H9 (cell line): ENCODE results near the gene MT1A. TPM values are rescaled to one million over a fixed set of nuclear protein-coding genes. Genes with fewer than 3 reads are reported as not detected.

ENCODE experiments used
- DNase-seq: peaks from one replicate; pipeline ENCODE4 v3.0.0-alpha.2; 2017
- H2AFZ ChIP-seq: one replicate; pipeline ENCODE4 v1.6.1; 2013; ENCODE audit warnings: mild to moderate bottlenecking, low read length, control low read depth, moderate library complexity
- H2AK5ac ChIP-seq: 2 replicates; pipeline ENCODE4 v1.6.1; 2013; ENCODE audit warnings: low read length, control low read depth, mixed read lengths; ENCODE audit not compliant: insufficient read length
- H2BK120ac ChIP-seq: one replicate; pipeline ENCODE4 v1.6.1; 2013; ENCODE audit warnings: low read depth, mild to moderate bottlenecking, low read length, control low read depth, inconsistent platforms; ENCODE audit not compliant: poor library complexity, severe bottlenecking
- H2BK12ac ChIP-seq: 2 replicates; pipeline ENCODE4 v1.6.1; 2013; ENCODE audit warnings: low read length, control low read depth, mixed read lengths, low read depth; ENCODE audit not compliant: insufficient read length
- H2BK15ac ChIP-seq: 2 replicates; pipeline ENCODE4 v1.6.1; 2013; ENCODE audit warnings: low read depth, low read length, control low read depth
- H2BK20ac ChIP-seq: one replicate; pipeline ENCODE4 v1.6.1; 2013; ENCODE audit warnings: low read depth, mild to moderate bottlenecking, low read length, control low read depth, inconsistent platforms; ENCODE audit not compliant: poor library complexity, severe bottlenecking
- H2BK5ac ChIP-seq: 2 replicates; pipeline ENCODE4 v1.6.1; 2013; ENCODE audit warnings: low read length, control low read depth, mixed read lengths; ENCODE audit not compliant: insufficient read length
- H3K14ac ChIP-seq: 2 replicates; pipeline ENCODE4 v1.6.1; 2013; ENCODE audit warnings: low read length, control low read depth; ENCODE audit not compliant: insufficient read depth
- H3K18ac ChIP-seq: 2 replicates; pipeline ENCODE4 v1.6.1; 2013; ENCODE audit warnings: low read depth, mild to moderate bottlenecking, mixed read lengths, low read length, control low read depth; ENCODE audit not compliant: insufficient read length
- H3K23ac ChIP-seq: 2 replicates; pipeline ENCODE4 v1.6.1; 2013; ENCODE audit warnings: low read length, control low read depth, mixed read lengths, low read depth; ENCODE audit not compliant: insufficient read length
- H3K23me2 ChIP-seq: 2 replicates; pipeline ENCODE4 v1.6.1; 2013; ENCODE audit warnings: low read depth, mild to moderate bottlenecking, mixed read lengths, low read length, control low read depth; ENCODE audit not compliant: insufficient read length, poor library complexity, severe bottlenecking
- H3K27ac ChIP-seq: 2 replicates; pipeline ENCODE4 v1.5.1; 2013; ENCODE audit warnings: low read length, control low read depth, mixed read lengths, low read depth; ENCODE audit not compliant: insufficient read length
- H3K27me3 ChIP-seq: 2 replicates; pipeline ENCODE4 v1.6.1; 2013; ENCODE audit warnings: low read length, control low read depth, inconsistent platforms; ENCODE audit not compliant: insufficient read depth
- H3K4ac ChIP-seq: 2 replicates; pipeline ENCODE4 v1.6.1; 2013; ENCODE audit warnings: low read depth, mild to moderate bottlenecking, control low read depth, inconsistent platforms, low read length, moderate library complexity
- H3K4me1 ChIP-seq: 2 replicates; pipeline ENCODE4 v1.6.1; 2013; ENCODE audit warnings: low read length, control low read depth, inconsistent platforms; ENCODE audit not compliant: insufficient read depth
- H3K4me2 ChIP-seq: 2 replicates; pipeline ENCODE4 v1.6.1; 2013; ENCODE audit warnings: low read length, control low read depth, mixed read lengths; ENCODE audit not compliant: insufficient read length, insufficient read depth
- H3K56ac ChIP-seq: 2 replicates; pipeline ENCODE4 v1.6.1; 2013; ENCODE audit warnings: low read depth, mild to moderate bottlenecking, mixed read lengths, low read length, control low read depth; ENCODE audit not compliant: insufficient read length
- H3K79me1 ChIP-seq: 2 replicates; pipeline ENCODE4 v1.6.1; 2013; ENCODE audit warnings: low read depth, mild to moderate bottlenecking, moderate library complexity, low read length, control low read depth, inconsistent platforms; ENCODE audit not compliant: insufficient read depth, poor library complexity, severe bottlenecking
- H3K79me2 ChIP-seq: 2 replicates; pipeline ENCODE4 v1.6.1; 2013; ENCODE audit warnings: low read length, control low read depth, inconsistent platforms; ENCODE audit not compliant: insufficient read depth
- H3K9ac ChIP-seq: 2 replicates; pipeline ENCODE4 v1.6.1; 2013; ENCODE audit warnings: low read length, control low read depth, mixed read lengths; ENCODE audit not compliant: insufficient read length; ENCODE audit errors: extremely low read depth
- H3K9me3 ChIP-seq: one replicate; pipeline ENCODE4 v1.6.1; 2013; ENCODE audit warnings: low read depth, low read length, inconsistent platforms; ENCODE audit not compliant: control insufficient read depth
- H3T11ph ChIP-seq: one replicate; pipeline ENCODE4 v1.6.1; 2013; ENCODE audit warnings: mild to moderate bottlenecking, low read length, control low read depth, inconsistent platforms
- H4K20me1 ChIP-seq: one replicate; pipeline ENCODE4 v1.6.1; 2013; ENCODE audit not compliant: control insufficient read depth, insufficient read length, insufficient read depth
- H4K5ac ChIP-seq: 2 replicates; pipeline ENCODE4 v1.6.1; 2013; ENCODE audit warnings: low read depth, mild to moderate bottlenecking, mixed read lengths, low read length, control low read depth; ENCODE audit not compliant: insufficient read length
- H4K8ac ChIP-seq: replicated peaks from 2 replicates; pipeline ENCODE4 v1.6.1; 2013; ENCODE audit warnings: low read length, control low read depth, mixed read lengths, low read depth; ENCODE audit not compliant: insufficient read length
- H4K91ac ChIP-seq: 2 replicates; pipeline ENCODE4 v1.6.1; 2013; ENCODE audit warnings: low read depth, mild to moderate bottlenecking, moderate library complexity, mixed read lengths, low read length, control low read depth; ENCODE audit not compliant: insufficient read length
- H3K27ac Mint-ChIP-seq, 3 experiments: 2 replicates in 2 of 3; 3 replicates in 1 of 3; pipeline ENCODE4 v1.8.0; 2020 to 2021; ENCODE audit warnings: mixed read lengths in 3 of 3, mild to moderate bottlenecking in 1 of 3, moderate library complexity in 1 of 3
- H3K27me3 Mint-ChIP-seq: 2 replicates; pipeline ENCODE4 v1.8.0; 2021; ENCODE audit warnings: low read depth, mild to moderate bottlenecking, moderate library complexity, mixed read lengths
- H3K36me3 Mint-ChIP-seq, 3 experiments: 2 replicates in 2 of 3; 3 replicates in 1 of 3; pipeline ENCODE4 v1.8.0; 2020 to 2021; ENCODE audit warnings: low read depth in 3 of 3, mixed read lengths in 3 of 3; ENCODE audit not compliant: insufficient read depth in 1 of 3
- H3K4me1 Mint-ChIP-seq, 2 experiments: 2 replicates each; pipeline ENCODE4 v1.8.0; 2020; ENCODE audit warnings: mixed read lengths in 2 of 2
- H3K4me3 Mint-ChIP-seq, 2 experiments: 2 replicates in 1 of 2; 3 replicates in 1 of 2; pipeline ENCODE4 v1.8.0; 2020 to 2021; ENCODE audit warnings: mild to moderate bottlenecking in 2 of 2, mixed read lengths in 2 of 2, moderate library complexity in 1 of 2
- H3K9me3 Mint-ChIP-seq, 2 experiments: 2 replicates in 1 of 2; 3 replicates in 1 of 2; pipeline ENCODE4 v1.8.0; 2020; ENCODE audit warnings: mild to moderate bottlenecking in 2 of 2, mixed read lengths in 2 of 2, moderate library complexity in 1 of 2
- CTCF ChIP-seq: fragments of 200-600 bp; sonication (generic); conservative IDR thresholded peaks from 3 replicates; pipeline ENCODE4 v1.8.0; 2021; ENCODE audit warnings: antibody characterized with exemption, mild to moderate bottlenecking
- WGBS: extraction: QIAGEN DNeasy Blood & Tissue Kit; methylation state at CpG from one replicate; pipeline ENCODE4 v1.1.7; 2013; ENCODE audit warnings: missing lambda C conversion rate, low lambda C conversion rate, mixed read lengths; ENCODE audit not compliant: insufficient read length; ENCODE audit errors: extremely low coverage; 5-methylcytosine and 5-hydroxymethylcytosine counted together
- total RNA-seq: library from RNA; stranded (reverse); gene quantifications from 2 replicates; pipeline ENCODE4 v1.2.1, GENCODE V29; 2021

Gene MT1A
- total RNA-seq, 1 experiment from 2014 or later = not detected

GRCh38 chr16:56684926-56685590 is 46.6 kb downstream of the MT1A start:
- Histone ChIP-seq H2BK5ac (no peak overlapping the region), H3K9me3 (no peaks in the 10 kb centered on the region), H2AK5ac (no peak overlapping the region), H4K8ac (no peak overlapping the region), H2BK12ac (no peak overlapping the region), H3K4me1 (no peaks in the 10 kb centered on the region), H4K20me1 (no peaks in the 10 kb centered on the region), H3K79me2 (no peaks in the 10 kb centered on the region), H3T11ph (no peak overlapping the region), H3K79me1 (no peaks in the 10 kb centered on the region), H3K9ac (no peak overlapping the region), H3K23me2 (peaks cover 8% of the 10 kb centered on the region), H3K18ac (no peak overlapping the region), H3K4ac (no peak overlapping the region), H3K4me2 (no peak overlapping the region), H3K14ac (no peak overlapping the region), H2AFZ (no peak overlapping the region), H2BK20ac (no peak overlapping the region), H3K27me3 (no peaks in the 10 kb centered on the region), H4K5ac (no peak overlapping the region), H3K56ac (no peak overlapping the region), H4K91ac (no peak overlapping the region), H2BK120ac (no peak overlapping the region), H3K23ac (no peak overlapping the region), H2BK15ac (no peak overlapping the region), H3K27ac (no peak overlapping the region)
- no peak overlapping the region for H3K27ac Mint-ChIP-seq
- no peak overlapping the region for H3K4me3 Mint-ChIP-seq
- DNase-seq = no peak
- no CpG with 5 or more reads among the region's 4 CpGs for WGBS
- H3K4me1 Mint-ChIP-seq = peaks cover 26 to 28% of the 10 kb centered on the region in 2 experiments
- H3K36me3 Mint-ChIP-seq = peaks cover 3 to 13% (median 8%) of the 10 kb centered on the region in 3 experiments; a peak in 6 of 7 replicates
- H3K9me3 Mint-ChIP-seq = peaks cover 9 to 11% of the 10 kb centered on the region in 2 experiments
- peaks cover 53% of the 10 kb centered on the region for H3K27me3 Mint-ChIP-seq
- no peak for TF ChIP-seq CTCF
